ENCODE measurements around the gene VPS37C.
"Not testable (repeated sequence)": the region's sequence is repeated elsewhere in the genome, so short reads cannot be mapped to it uniquely, and the experiment has no call there.

DNA sequence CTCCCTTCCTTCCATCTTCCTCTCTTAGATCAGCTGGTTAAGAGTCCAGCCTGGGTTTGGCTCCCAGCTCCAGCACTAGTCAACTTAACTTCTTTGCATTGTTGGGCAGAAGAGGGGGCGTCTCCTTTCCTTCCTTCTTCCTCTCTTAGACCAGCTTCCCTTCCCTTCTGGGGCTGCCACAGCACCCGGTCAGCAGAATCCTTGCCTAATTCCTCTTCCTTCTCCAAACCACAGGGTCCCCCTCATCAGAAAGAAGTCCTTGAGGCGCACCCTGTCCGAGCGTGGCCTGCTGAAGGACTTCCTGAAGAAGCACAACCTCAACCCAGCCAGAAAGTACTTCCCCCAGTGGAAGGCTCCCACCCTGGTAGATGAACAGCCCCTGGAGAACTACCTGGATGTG lies 42.6 kb upstream of the VPS37C start:
- TF ChIP-seq CTCF (IDR thresholded peaks at IDR 0.05); POLR2AphosphoS5 (IDR thresholded peaks at IDR 0.05; ENCODE audit: low read depth, low read length); TCF7L2 (IDR thresholded peaks at IDR 0.05; ENCODE audit: low read depth, low read length): not testable (repeated sequence)
